ENCODE data around the gene CACHD1.

Gene CACHD1

DNA sequence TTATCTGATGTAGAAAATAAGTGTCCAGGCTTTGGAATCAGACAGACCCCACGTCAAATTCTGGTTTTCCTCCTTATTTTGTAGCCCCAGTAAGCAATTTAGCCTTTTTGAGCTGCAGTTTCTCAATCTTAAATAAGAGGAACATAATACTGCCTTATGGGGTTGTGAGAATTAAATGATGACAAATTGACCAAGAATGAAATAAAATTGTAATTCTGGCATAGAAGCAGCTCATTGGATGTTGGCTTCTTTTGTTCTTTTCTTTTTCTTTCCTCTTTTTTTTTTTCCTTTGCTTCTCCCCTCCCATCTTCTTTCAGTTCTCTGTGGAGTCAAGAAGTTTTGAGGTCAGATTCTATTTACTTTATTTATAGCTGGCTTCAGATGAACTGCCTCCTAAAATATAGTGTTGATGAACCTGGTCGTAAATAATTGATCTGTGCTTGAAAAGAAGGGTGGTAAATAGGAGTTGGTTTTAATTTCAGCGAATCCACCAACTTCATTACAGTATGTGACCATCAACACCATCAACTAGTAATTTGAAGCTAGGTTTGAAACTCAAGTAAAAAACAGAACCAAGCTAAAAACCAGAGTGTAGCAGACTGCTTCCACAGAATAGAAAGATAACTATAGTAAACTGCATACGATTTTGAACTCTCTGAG lies 81.1 kb downstream of the CACHD1 start:
- no peaks in the 10 kb centered on the region for H3K36me3 ChIP-seq (ENCODE audit: control insufficient read depth in 1 of 2, insufficient read depth in 2 of 2, low read length in 2 of 2)
- H3K9ac ChIP-seq (ENCODE audit: low read length): no peak overlapping the region
- H3K4ac ChIP-seq (ENCODE audit: low read depth, low read length): no peak overlapping the region
- H3K4me1 ChIP-seq (ENCODE audit: control insufficient read depth in 1 of 2, insufficient read depth in 2 of 2, low read length in 2 of 2): no peaks in the 10 kb centered on the region
- no peak overlapping the region for H3K14ac ChIP-seq (ENCODE audit: low read length)
- no peak for DNase-seq
- no peaks in the 10 kb centered on the region for H3K79me1 ChIP-seq (ENCODE audit: low read length)
- H4K12ac ChIP-seq (ENCODE audit: low read depth, low read length): no peak overlapping the region
- H3K23ac ChIP-seq (ENCODE audit: low read length): no peak overlapping the region
- WGBS (ENCODE audit: extremely low coverage, insufficient coverage, insufficient read length): no CpG with 5 or more reads among the region's 4 CpGs
- H3K9me3 ChIP-seq (ENCODE audit: insufficient read depth, low read depth, low read length): no peaks in the 10 kb centered on the region
- no peak overlapping the region for H3K4me3 ChIP-seq (ENCODE audit: low read depth, low read length)
- no peaks in the 10 kb centered on the region for H3K27me3 ChIP-seq (ENCODE audit: insufficient read depth, low read length)
- H3K4me2 ChIP-seq (ENCODE audit: low read length): no peak overlapping the region
- H2BK12ac ChIP-seq (ENCODE audit: low read length): no peak overlapping the region
- no peaks in the 10 kb centered on the region for H3K79me2 ChIP-seq (ENCODE audit: control insufficient read depth, insufficient read depth, low read length, poor library complexity)
- no peak overlapping the region for H4K91ac ChIP-seq (ENCODE audit: low read depth, low read length)
- H3K27ac ChIP-seq (ENCODE audit: low read depth, low read length): no peak overlapping the region
- no peak overlapping the region for H2BK120ac ChIP-seq (ENCODE audit: insufficient read depth, low read length, poor library complexity)
- no peak overlapping the region for H3K18ac ChIP-seq (ENCODE audit: low read length)
- H2AFZ ChIP-seq (ENCODE audit: insufficient read depth, low read length, poor library complexity): no peak overlapping the region
- H2BK5ac ChIP-seq (ENCODE audit: low read depth, low read length, poor library complexity): no peak overlapping the region
- H4K8ac ChIP-seq (ENCODE audit: low read depth, low read length): no peak overlapping the region
- H2AK5ac ChIP-seq (ENCODE audit: low read length): no peak overlapping the region

DNA sequence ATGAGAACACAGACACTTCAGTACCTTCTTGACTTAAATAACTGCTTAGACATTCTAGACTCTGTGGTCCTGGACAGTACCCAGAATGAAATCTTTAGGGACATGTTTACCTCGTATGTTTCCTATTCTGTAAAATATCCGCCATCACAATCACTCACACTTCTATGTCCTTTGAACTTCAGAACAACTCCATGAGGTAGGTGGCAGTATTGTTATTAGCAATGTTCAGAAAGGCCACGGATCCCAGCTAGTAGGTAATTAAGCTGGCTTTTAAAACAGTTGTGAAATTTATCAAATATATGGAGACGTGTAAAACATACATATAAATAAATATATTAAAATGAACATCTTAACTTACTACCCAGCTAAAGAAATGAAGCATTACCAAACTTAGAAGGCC lies 83.4 kb downstream of the CACHD1 start:
- Histone ChIP-seq H2BK5ac (ENCODE audit: low read depth, low read length, poor library complexity) (no peak overlapping the region), H4K91ac (ENCODE audit: low read depth, low read length) (no peak overlapping the region), H2BK120ac (ENCODE audit: insufficient read depth, low read length, poor library complexity) (no peak overlapping the region), H3K4me3 (ENCODE audit: low read depth, low read length) (no peak overlapping the region), H3K4ac (ENCODE audit: low read depth, low read length) (no peak overlapping the region), H2BK12ac (ENCODE audit: low read length) (no peak overlapping the region), H3K18ac (ENCODE audit: low read length) (no peak overlapping the region), H2AFZ (ENCODE audit: insufficient read depth, low read length, poor library complexity) (no peak overlapping the region), H3K36me3 (ENCODE audit: control insufficient read depth in 1 of 2, insufficient read depth in 2 of 2, low read length in 2 of 2) (no peaks in the 10 kb centered on the region), H3K79me2 (ENCODE audit: control insufficient read depth, insufficient read depth, low read length, poor library complexity) (no peaks in the 10 kb centered on the region), H3K9ac (ENCODE audit: low read length) (no peak overlapping the region), H3K4me1 (ENCODE audit: control insufficient read depth in 1 of 2, insufficient read depth in 2 of 2, low read length in 2 of 2) (no peaks in the 10 kb centered on the region), H3K9me3 (ENCODE audit: insufficient read depth, low read depth, low read length) (no peaks in the 10 kb centered on the region), H3K27me3 (ENCODE audit: insufficient read depth, low read length) (no peaks in the 10 kb centered on the region), H3K4me2 (ENCODE audit: low read length) (no peak overlapping the region), H3K14ac (ENCODE audit: low read length) (no peak overlapping the region), H3K23ac (ENCODE audit: low read length) (no peak overlapping the region), H3K27ac (ENCODE audit: low read depth, low read length) (no peak overlapping the region), H4K8ac (ENCODE audit: low read depth, low read length) (no peak overlapping the region), H3K79me1 (ENCODE audit: low read length) (no peaks in the 10 kb centered on the region), H4K12ac (ENCODE audit: low read depth, low read length) (no peak overlapping the region), H2AK5ac (ENCODE audit: low read length) (no peak overlapping the region)
- DNase-seq: peak in 1 of 2 donors; percentile 12
- WGBS (ENCODE audit: extremely low coverage, insufficient coverage, insufficient read length): no CpG with 5 or more reads among the region's 4 CpGs

GRCh38 chr1:64555947-64556346 lies 86.0 kb downstream of the CACHD1 start:
- Histone ChIP-seq H3K36me3 (ENCODE audit: control insufficient read depth in 1 of 2, insufficient read depth in 2 of 2, low read length in 2 of 2) (no peaks in the 10 kb centered on the region), H3K27ac (ENCODE audit: low read depth, low read length) (no peak overlapping the region), H3K9ac (ENCODE audit: low read length) (no peak overlapping the region), H3K4me2 (ENCODE audit: low read length) (no peak overlapping the region), H2AFZ (ENCODE audit: insufficient read depth, low read length, poor library complexity) (no peak overlapping the region), H3K4me3 (ENCODE audit: low read depth, low read length) (no peak overlapping the region), H3K14ac (ENCODE audit: low read length) (no peak overlapping the region), H2BK5ac (ENCODE audit: low read depth, low read length, poor library complexity) (no peak overlapping the region), H4K91ac (ENCODE audit: low read depth, low read length) (no peak overlapping the region), H3K23ac (ENCODE audit: low read length) (no peak overlapping the region), H3K9me3 (ENCODE audit: insufficient read depth, low read depth, low read length) (no peaks in the 10 kb centered on the region), H4K8ac (ENCODE audit: low read depth, low read length) (no peak overlapping the region), H3K18ac (ENCODE audit: low read length) (no peak overlapping the region), H3K27me3 (ENCODE audit: insufficient read depth, low read length) (no peaks in the 10 kb centered on the region), H3K4ac (ENCODE audit: low read depth, low read length) (no peak overlapping the region), H3K79me2 (ENCODE audit: control insufficient read depth, insufficient read depth, low read length, poor library complexity) (no peaks in the 10 kb centered on the region), H4K12ac (ENCODE audit: low read depth, low read length) (no peak overlapping the region), H2BK12ac (ENCODE audit: low read length) (no peak overlapping the region), H3K4me1 (ENCODE audit: control insufficient read depth in 1 of 2, insufficient read depth in 2 of 2, low read length in 2 of 2) (no peaks in the 10 kb centered on the region), H2BK120ac (ENCODE audit: insufficient read depth, low read length, poor library complexity) (no peak overlapping the region), H3K79me1 (ENCODE audit: low read length) (no peaks in the 10 kb centered on the region), H2AK5ac (ENCODE audit: low read length) (no peak overlapping the region)
- DNase-seq: no peak
- no CpG with 5 or more reads among the region's 1 CpG for WGBS (ENCODE audit: extremely low coverage, insufficient coverage, insufficient read length)

DNA sequence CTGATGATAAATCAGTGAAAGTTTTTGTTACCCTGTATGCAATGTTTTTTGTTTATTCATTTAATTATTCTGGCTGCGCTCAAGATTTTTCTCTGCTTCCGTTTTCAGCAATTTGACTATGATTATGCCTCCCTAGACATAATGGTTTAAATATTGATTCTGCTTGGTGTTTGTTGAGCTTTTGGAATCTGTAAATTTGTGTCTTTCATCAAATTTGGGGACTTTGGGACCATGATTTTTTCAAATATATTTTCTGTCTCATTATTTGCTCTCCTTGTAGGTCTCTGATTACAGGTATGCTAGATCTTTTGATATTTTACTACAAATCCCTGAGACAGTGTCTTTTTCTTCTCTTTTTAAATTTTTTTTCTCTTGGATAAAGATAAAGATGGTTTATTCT lies 92.1 kb downstream of the CACHD1 start:
- no peak overlapping the region for H2BK120ac ChIP-seq (ENCODE audit: insufficient read depth, low read length, poor library complexity)
- no peak overlapping the region for H2AFZ ChIP-seq (ENCODE audit: insufficient read depth, low read length, poor library complexity)
- H3K4me1 ChIP-seq (ENCODE audit: control insufficient read depth in 1 of 2, insufficient read depth in 2 of 2, low read length in 2 of 2): no peaks in the 10 kb centered on the region
- H2BK12ac ChIP-seq (ENCODE audit: low read length): no peak overlapping the region
- H3K14ac ChIP-seq (ENCODE audit: low read length): no peak overlapping the region
- H3K9ac ChIP-seq (ENCODE audit: low read length): no peak overlapping the region
- H2AK5ac ChIP-seq (ENCODE audit: low read length): no peak overlapping the region
- no peak overlapping the region for H3K4me3 ChIP-seq (ENCODE audit: low read depth, low read length)
- no CpG with 5 or more reads among the region's 2 CpGs for WGBS (ENCODE audit: extremely low coverage, insufficient coverage, insufficient read length)
- H3K79me2 ChIP-seq (ENCODE audit: control insufficient read depth, insufficient read depth, low read length, poor library complexity): no peaks in the 10 kb centered on the region
- no peak overlapping the region for H3K4me2 ChIP-seq (ENCODE audit: low read length)
- H4K91ac ChIP-seq (ENCODE audit: low read depth, low read length): no peak overlapping the region
- H3K4ac ChIP-seq (ENCODE audit: low read depth, low read length): no peak overlapping the region
- no peak overlapping the region for H3K27ac ChIP-seq (ENCODE audit: low read depth, low read length)
- no peak overlapping the region for H4K8ac ChIP-seq (ENCODE audit: low read depth, low read length)
- H2BK5ac ChIP-seq (ENCODE audit: low read depth, low read length, poor library complexity): no peak overlapping the region
- H3K27me3 ChIP-seq (ENCODE audit: insufficient read depth, low read length): no peaks in the 10 kb centered on the region
- H4K12ac ChIP-seq (ENCODE audit: low read depth, low read length): no peak overlapping the region
- no peaks in the 10 kb centered on the region for H3K36me3 ChIP-seq (ENCODE audit: control insufficient read depth in 1 of 2, insufficient read depth in 2 of 2, low read length in 2 of 2)
- H3K9me3 ChIP-seq (ENCODE audit: insufficient read depth, low read depth, low read length): no peaks in the 10 kb centered on the region
- no peak overlapping the region for H3K18ac ChIP-seq (ENCODE audit: low read length)
- no peaks in the 10 kb centered on the region for H3K79me1 ChIP-seq (ENCODE audit: low read length)
- no peak overlapping the region for H3K23ac ChIP-seq (ENCODE audit: low read length)
- DNase-seq: no peak

Data from trophoblast cell (in vitro differentiated cells and primary cell).